B cell (primary cell): ENCODE measurements around the gene ELAVL2.

Experiments used
- EZH2 ChIP-seq: IDR thresholded peaks from 2 replicates; pipeline ENCODE4 v1.6.1; 2012; ENCODE audit warnings: borderline replicate concordance, low read depth, mild to moderate bottlenecking, moderate library complexity, low read length; ENCODE audit not compliant: insufficient read depth, poor library complexity, severe bottlenecking
- TF ChIP-seq, protein P1 (sequence below): fragments of 200-600 bp; IDR thresholded peaks from one replicate; pipeline ENCODE4 v1.8.0; 2022; ENCODE audit warnings: antibody characterized with exemption, mild to moderate bottlenecking

DNA sequence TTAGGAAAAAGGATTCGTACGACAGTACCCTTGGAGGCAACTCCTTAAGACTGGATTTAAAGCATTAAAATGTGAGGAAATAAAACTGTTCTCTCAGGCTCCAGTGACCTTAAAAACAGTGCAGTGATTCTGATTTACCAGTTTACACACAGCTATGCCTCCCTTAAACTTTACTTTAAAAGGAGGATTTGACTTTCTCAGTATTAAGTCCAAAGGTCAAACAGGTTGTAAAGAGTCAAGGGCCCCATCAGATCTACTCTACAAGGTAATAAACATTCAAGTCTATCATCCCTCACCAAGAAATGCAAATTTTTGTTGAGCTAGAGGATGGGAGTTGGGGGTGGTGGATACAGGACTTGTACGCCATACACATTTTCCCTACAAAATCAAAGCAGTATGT, 75.2 kb downstream of the ELAVL2 start:
- TF ChIP-seq, protein P1, sequence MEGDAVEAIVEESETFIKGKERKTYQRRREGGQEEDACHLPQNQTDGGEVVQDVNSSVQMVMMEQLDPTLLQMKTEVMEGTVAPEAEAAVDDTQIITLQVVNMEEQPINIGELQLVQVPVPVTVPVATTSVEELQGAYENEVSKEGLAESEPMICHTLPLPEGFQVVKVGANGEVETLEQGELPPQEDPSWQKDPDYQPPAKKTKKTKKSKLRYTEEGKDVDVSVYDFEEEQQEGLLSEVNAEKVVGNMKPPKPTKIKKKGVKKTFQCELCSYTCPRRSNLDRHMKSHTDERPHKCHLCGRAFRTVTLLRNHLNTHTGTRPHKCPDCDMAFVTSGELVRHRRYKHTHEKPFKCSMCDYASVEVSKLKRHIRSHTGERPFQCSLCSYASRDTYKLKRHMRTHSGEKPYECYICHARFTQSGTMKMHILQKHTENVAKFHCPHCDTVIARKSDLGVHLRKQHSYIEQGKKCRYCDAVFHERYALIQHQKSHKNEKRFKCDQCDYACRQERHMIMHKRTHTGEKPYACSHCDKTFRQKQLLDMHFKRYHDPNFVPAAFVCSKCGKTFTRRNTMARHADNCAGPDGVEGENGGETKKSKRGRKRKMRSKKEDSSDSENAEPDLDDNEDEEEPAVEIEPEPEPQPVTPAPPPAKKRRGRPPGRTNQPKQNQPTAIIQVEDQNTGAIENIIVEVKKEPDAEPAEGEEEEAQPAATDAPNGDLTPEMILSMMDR, result no peak
- TF ChIP-seq EZH2, result no peak
